SK-N-SH (cell line): Measurements from ENCODE around the gene MOV10L1. TPM values are rescaled to one million over a fixed set of nuclear protein-coding genes. Genes with fewer than 3 reads are reported as not detected.
A peak's percentile ranks its signal among the peaks of the same experiment; 100 is the strongest.

Experiments used
- CTCF ChIA-PET: fragments of 300-600, 350-600 bp; formaldehyde crosslinking; extraction: SDS; loops from one replicate; lab custom pipeline; 2021; lab: Yijun Ruan, JAX
- POLR2A ChIA-PET: fragments of 350-600 bp; sonication (Branson Sonifier 250); formaldehyde crosslinking; extraction: SDS; loops from one replicate; lab custom pipeline; 2020; ENCODE audit warnings: antibody characterized with exemption, inconsistent platforms; lab: Yijun Ruan, JAX
- DNase-seq: peaks from one replicate; pipeline ENCODE4 v3.0.0; 2012
- H2AFZ ChIP-seq: fragments of 200-600 bp; sonication (generic); 2 replicates; pipeline ENCODE4 v1.8.1; 2016; ENCODE audit warnings: antibody characterized with exemption, mild to moderate bottlenecking, low read depth
- H3F3A ChIP-seq: fragments of 200-600 bp; sonication (generic); replicated peaks from 2 replicates; pipeline ENCODE3; 2016; ENCODE audit warnings: antibody characterized with exemption, mild to moderate bottlenecking; ENCODE audit not compliant: insufficient read depth
- H3K27ac ChIP-seq, 2 experiments: fragments of 200-500 bp in 1 of 2; fragments of 200-600 bp in 1 of 2; sonication (Bioruptor generic) in 1 of 2; sonication (generic), shearing (Covaris generic) in 1 of 2; 2 replicates each; pipeline versions ENCODE4 v1.5.1 to v1.6.1; 2014 to 2016; ENCODE audit warnings: low read depth in 2 of 2, inconsistent platforms in 1 of 2, low read length in 1 of 2, mild to moderate bottlenecking in 1 of 2, mixed read lengths in 1 of 2
- H3K27me3 ChIP-seq: fragments of 200-600 bp; sonication (generic), shearing (Covaris generic); 2 replicates; pipeline ENCODE4 v1.6.1; 2016; ENCODE audit warnings: mixed run types; ENCODE audit not compliant: insufficient read depth
- H3K36me3 ChIP-seq, 2 experiments: fragments of 200-500 bp in 1 of 2; fragments of 200-600 bp in 1 of 2; sonication (Bioruptor generic) in 1 of 2; sonication (generic) in 1 of 2; replicated peaks in 1 of 2; 2 replicates each; pipeline versions ENCODE3 to v1.5.1; 2014 to 2016; ENCODE audit warnings: low read length in 1 of 2, mild to moderate bottlenecking in 1 of 2; ENCODE audit not compliant: insufficient read depth in 2 of 2, control insufficient read depth in 1 of 2
- H3K4me1 ChIP-seq, 2 experiments: fragments of 200-500 bp in 1 of 2; fragments of 200-600 bp in 1 of 2; sonication (Bioruptor generic) in 1 of 2; sonication (generic), shearing (Covaris generic) in 1 of 2; 2 replicates each; pipeline versions ENCODE4 v1.5.1 to v1.6.1; 2014 to 2016; ENCODE audit warnings: low read depth in 1 of 2, low read length in 1 of 2, mixed run types in 1 of 2; ENCODE audit not compliant: insufficient read depth in 2 of 2, control insufficient read depth in 1 of 2
- H3K4me2 ChIP-seq: fragments of 200-600 bp; sonication (generic), shearing (Covaris generic); 2 replicates; pipeline ENCODE4 v1.6.1; 2017; ENCODE audit warnings: mixed run types
- H3K4me3 ChIP-seq, 2 experiments: fragments of 200-500 bp in 1 of 2; fragments of 200-600 bp in 1 of 2; sonication (Bioruptor generic) in 1 of 2; sonication (generic), shearing (Covaris generic) in 1 of 2; 2 replicates each; pipeline versions ENCODE4 v1.5.1 to v1.8.1; 2014 to 2016; ENCODE audit warnings: low read depth in 2 of 2, inconsistent platforms in 1 of 2, low read length in 1 of 2, mild to moderate bottlenecking in 1 of 2, mixed read lengths in 1 of 2, moderate library complexity in 1 of 2
- H3K79me2 ChIP-seq: fragments of 200-600 bp; sonication (generic); 2 replicates; pipeline ENCODE4 v1.8.1; 2017; ENCODE audit warnings: mild to moderate bottlenecking; ENCODE audit not compliant: insufficient read depth
- H3K9ac ChIP-seq: fragments of 200-600 bp; sonication (generic); 2 replicates; pipeline ENCODE4 v1.6.1; 2017; ENCODE audit warnings: mixed run types
- H3K9me2 ChIP-seq: fragments of 200-600 bp; sonication (generic); 2 replicates; pipeline ENCODE4 v1.6.1; 2017; ENCODE audit warnings: mixed run types
- H3K9me3 ChIP-seq: fragments of 200-600 bp; sonication (generic); 2 replicates; pipeline ENCODE4 v1.6.1; 2017; ENCODE audit warnings: mixed run types, mild to moderate bottlenecking, moderate library complexity
- H4K20me1 ChIP-seq: fragments of 200-600 bp; sonication (generic); 2 replicates; pipeline ENCODE4 v1.6.1; 2017; ENCODE audit warnings: mild to moderate bottlenecking, mixed run types; ENCODE audit not compliant: insufficient read depth
- CHD2 ChIP-seq: fragments of 150-350 bp; IDR thresholded peaks from 2 replicates; pipeline ENCODE4 v1.6.1; 2018; ENCODE audit warnings: low read length; ENCODE audit not compliant: partially characterized antibody
- ELF1 ChIP-seq: IDR thresholded peaks from 2 replicates; pipeline ENCODE4 v1.4.0; 2012
- FOXJ3 ChIP-seq: sonication (generic); formaldehyde crosslinking; IDR thresholded peaks from 2 replicates; pipeline ENCODE4 v1.5.1; 2020; ENCODE audit warnings: mild to moderate bottlenecking, missing genetic modification reagents
- GABPA ChIP-seq: IDR thresholded peaks from 2 replicates; pipeline ENCODE4 v1.4.0; 2012; ENCODE audit warnings: low read depth, mild to moderate bottlenecking
- MEF2A ChIP-seq: IDR thresholded peaks from 2 replicates; pipeline ENCODE4 v1.4.0; 2012; ENCODE audit warnings: low read depth, borderline replicate concordance
- NRF1 ChIP-seq: IDR thresholded peaks from 2 replicates; pipeline ENCODE4 v1.6.1; 2012; ENCODE audit warnings: low read depth, mild to moderate bottlenecking, low read length
- RFX5 ChIP-seq: IDR thresholded peaks from 2 replicates; pipeline ENCODE4 v1.6.1; 2012; ENCODE audit warnings: mild to moderate bottlenecking, improper control_type of control experiment, low read length
- RXRA ChIP-seq: IDR thresholded peaks from 2 replicates; pipeline ENCODE4 v1.4.0; 2012; ENCODE audit warnings: low read depth, mild to moderate bottlenecking, borderline replicate concordance
- TAF1 ChIP-seq: IDR thresholded peaks from 2 replicates; pipeline ENCODE4 v1.6.1; 2012; ENCODE audit warnings: low read depth, mild to moderate bottlenecking, low read length, moderate library complexity, borderline replicate concordance
- TEAD4 ChIP-seq: IDR thresholded peaks from 2 replicates; pipeline ENCODE4 v1.4.0; 2012; ENCODE audit warnings: mild to moderate bottlenecking, borderline replicate concordance; ENCODE audit not compliant: insufficient read depth
- YY1 ChIP-seq: IDR thresholded peaks from 2 replicates; pipeline ENCODE4 v1.4.0; 2012; ENCODE audit warnings: low read depth, mild to moderate bottlenecking
- WGBS: methylation state at CpG from one replicate; pipeline ENCODE4 v1.1.6; 2017; ENCODE audit warnings: low lambda C conversion rate; 5-methylcytosine and 5-hydroxymethylcytosine counted together
- polyA plus RNA-seq, 3 experiments: library from polyadenylated mRNA; depleted of rRNA; stranded (reverse); fragments of >200 nt; gene quantifications; 2 replicates each; pipeline ENCODE4 v1.2.3, GENCODE V29; 2012
- TF ChIP-seq, protein P1 (sequence below): IDR thresholded peaks from 2 replicates; pipeline ENCODE4 v1.6.1; 2012; ENCODE audit warnings: mild to moderate bottlenecking, low read depth, low read length, moderate library complexity
- TF ChIP-seq, protein P2 (sequence below): fragments of 150-350 bp; IDR thresholded peaks from 2 replicates; pipeline ENCODE4 v1.6.1; 2017; ENCODE audit warnings: antibody characterized with exemption, low read length, low read depth, borderline replicate concordance
- TF ChIP-seq, protein P3 (sequence below): IDR thresholded peaks from 2 replicates; pipeline ENCODE4 v1.4.0; 2012; ENCODE audit warnings: low read depth, borderline replicate concordance
- TF ChIP-seq, protein P4 (sequence below): IDR thresholded peaks from 2 replicates; pipeline ENCODE4 v1.4.0; 2012; ENCODE audit warnings: low read depth, borderline replicate concordance

Gene MOV10L1
- polyA plus RNA-seq, 1 of the 3 experiments (the other 2 are of a cell fraction) = 2.1 TPM

DNA sequence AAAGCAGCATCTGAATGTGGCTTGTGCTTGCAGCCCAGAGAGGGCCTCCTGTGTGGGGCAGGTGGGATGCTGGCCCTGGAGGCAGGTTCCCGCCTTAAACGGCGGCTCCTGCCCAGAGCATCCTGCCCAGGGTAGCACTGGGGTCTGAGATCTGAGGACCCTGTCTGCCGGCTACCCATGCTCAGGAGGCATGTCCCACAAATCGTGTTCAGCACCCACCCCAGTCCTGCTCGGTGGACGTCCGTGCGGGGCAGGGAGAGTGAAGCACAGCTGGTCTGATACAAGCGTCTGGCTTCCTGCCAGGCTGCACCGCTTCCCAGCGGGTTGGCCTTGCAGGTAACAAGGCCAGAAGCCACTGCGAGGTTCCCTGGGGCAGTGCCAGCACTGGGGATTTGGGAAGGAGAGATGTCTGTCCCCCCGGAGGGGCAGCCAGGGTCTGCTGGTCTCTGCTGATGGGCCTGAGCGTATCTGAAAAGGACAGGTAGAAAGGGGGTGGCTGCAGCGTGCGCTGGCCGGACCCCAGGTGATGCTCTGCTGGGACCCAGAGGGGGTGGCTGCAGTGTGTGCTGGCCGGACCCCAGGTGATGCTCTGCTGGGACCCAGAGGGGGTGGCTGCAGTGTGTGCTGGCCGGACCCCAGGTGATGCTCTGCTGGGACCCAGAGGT is 99.5 kb downstream of the MOV10L1 start:
- no peaks in the 10 kb centered on the region for H3K9me2 ChIP-seq
- H3K9ac ChIP-seq = no peak overlapping the region
- H3K79me2 ChIP-seq = peaks cover 67% of the 10 kb centered on the region
- 87% methylated on average over 15 of the region's 20 CpGs for WGBS
- H3K27me3 ChIP-seq = no peaks in the 10 kb centered on the region
- H3K36me3 ChIP-seq = peaks cover 0 to 21% of the 10 kb centered on the region in 2 experiments
- no peak overlapping the region for H3K4me3 ChIP-seq
- 0 out of 2 replicates have a peak, but pooled peaks cover 23% of the 10 kb centered on the region for H4K20me1 ChIP-seq
- H3K4me2 ChIP-seq = no peak overlapping the region
- no peak overlapping the region for H2AFZ ChIP-seq
- TF ChIP-seq TEAD4 = no peak
- ChIA-PET CTCF (interaction anchor here (0.6 to 3.8 kb wide), 10 partner anchors 10 to 477 kb away, joined by 3 to 16 read pairs (median 3); partner anchors contain the start of gene SELENOO), POLR2A (no interaction called here)
- peaks cover 4 to 49% of the 10 kb centered on the region in 2 experiments; a peak in 2 of 4 replicates for H3K4me1 ChIP-seq
- H3K9me3 ChIP-seq = no peaks in the 10 kb centered on the region
- H3K27ac ChIP-seq = peak overlapping the region in 1 of 2 experiments; percentile 50; a peak in 1 of 4 replicates
- DNase-seq = no peak
- H3F3A ChIP-seq = no peaks in the 10 kb centered on the region

DNA sequence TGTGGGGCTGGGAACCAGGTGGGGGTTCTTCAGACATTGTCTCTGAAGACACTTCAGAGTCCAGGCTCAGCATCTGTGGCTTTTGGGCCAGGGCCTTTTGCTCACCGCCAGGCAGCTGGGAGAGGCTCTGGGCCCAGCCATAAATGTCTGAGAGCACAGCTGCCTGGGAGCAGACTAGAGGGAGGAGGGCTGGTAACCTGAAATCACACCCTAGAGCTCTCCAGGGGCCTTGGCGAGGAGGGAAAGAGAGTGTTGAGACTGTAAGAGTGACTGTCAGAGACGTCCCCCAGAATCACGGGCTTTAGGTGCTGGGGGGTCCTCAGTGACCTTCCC is 100.0 kb downstream of the MOV10L1 start:
- H3K4me2 ChIP-seq = no peak overlapping the region
- no peak overlapping the region for H3K9ac ChIP-seq
- peaks cover 4 to 45% of the 10 kb centered on the region in 2 experiments; a peak in 2 of 4 replicates for H3K4me1 ChIP-seq
- H4K20me1 ChIP-seq = 0 out of 2 replicates have a peak, but pooled peaks cover 23% of the 10 kb centered on the region
- H3K79me2 ChIP-seq = peaks cover 67% of the 10 kb centered on the region
- CTCF ChIA-PET = interaction anchor here (0.6 to 3.8 kb wide), 10 partner anchors 10 to 476 kb away, joined by 3 to 16 read pairs (median 3); partner anchors contain the start of gene SELENOO
- no peak for TF ChIP-seq RFX5
- TF ChIP-seq, protein P1, sequence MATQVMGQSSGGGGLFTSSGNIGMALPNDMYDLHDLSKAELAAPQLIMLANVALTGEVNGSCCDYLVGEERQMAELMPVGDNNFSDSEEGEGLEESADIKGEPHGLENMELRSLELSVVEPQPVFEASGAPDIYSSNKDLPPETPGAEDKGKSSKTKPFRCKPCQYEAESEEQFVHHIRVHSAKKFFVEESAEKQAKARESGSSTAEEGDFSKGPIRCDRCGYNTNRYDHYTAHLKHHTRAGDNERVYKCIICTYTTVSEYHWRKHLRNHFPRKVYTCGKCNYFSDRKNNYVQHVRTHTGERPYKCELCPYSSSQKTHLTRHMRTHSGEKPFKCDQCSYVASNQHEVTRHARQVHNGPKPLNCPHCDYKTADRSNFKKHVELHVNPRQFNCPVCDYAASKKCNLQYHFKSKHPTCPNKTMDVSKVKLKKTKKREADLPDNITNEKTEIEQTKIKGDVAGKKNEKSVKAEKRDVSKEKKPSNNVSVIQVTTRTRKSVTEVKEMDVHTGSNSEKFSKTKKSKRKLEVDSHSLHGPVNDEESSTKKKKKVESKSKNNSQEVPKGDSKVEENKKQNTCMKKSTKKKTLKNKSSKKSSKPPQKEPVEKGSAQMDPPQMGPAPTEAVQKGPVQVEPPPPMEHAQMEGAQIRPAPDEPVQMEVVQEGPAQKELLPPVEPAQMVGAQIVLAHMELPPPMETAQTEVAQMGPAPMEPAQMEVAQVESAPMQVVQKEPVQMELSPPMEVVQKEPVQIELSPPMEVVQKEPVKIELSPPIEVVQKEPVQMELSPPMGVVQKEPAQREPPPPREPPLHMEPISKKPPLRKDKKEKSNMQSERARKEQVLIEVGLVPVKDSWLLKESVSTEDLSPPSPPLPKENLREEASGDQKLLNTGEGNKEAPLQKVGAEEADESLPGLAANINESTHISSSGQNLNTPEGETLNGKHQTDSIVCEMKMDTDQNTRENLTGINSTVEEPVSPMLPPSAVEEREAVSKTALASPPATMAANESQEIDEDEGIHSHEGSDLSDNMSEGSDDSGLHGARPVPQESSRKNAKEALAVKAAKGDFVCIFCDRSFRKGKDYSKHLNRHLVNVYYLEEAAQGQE = no peak
- TF ChIP-seq, protein P2, sequence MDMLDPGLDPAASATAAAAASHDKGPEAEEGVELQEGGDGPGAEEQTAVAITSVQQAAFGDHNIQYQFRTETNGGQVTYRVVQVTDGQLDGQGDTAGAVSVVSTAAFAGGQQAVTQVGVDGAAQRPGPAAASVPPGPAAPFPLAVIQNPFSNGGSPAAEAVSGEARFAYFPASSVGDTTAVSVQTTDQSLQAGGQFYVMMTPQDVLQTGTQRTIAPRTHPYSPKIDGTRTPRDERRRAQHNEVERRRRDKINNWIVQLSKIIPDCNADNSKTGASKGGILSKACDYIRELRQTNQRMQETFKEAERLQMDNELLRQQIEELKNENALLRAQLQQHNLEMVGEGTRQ = no peak
- TF ChIP-seq, protein P3, sequence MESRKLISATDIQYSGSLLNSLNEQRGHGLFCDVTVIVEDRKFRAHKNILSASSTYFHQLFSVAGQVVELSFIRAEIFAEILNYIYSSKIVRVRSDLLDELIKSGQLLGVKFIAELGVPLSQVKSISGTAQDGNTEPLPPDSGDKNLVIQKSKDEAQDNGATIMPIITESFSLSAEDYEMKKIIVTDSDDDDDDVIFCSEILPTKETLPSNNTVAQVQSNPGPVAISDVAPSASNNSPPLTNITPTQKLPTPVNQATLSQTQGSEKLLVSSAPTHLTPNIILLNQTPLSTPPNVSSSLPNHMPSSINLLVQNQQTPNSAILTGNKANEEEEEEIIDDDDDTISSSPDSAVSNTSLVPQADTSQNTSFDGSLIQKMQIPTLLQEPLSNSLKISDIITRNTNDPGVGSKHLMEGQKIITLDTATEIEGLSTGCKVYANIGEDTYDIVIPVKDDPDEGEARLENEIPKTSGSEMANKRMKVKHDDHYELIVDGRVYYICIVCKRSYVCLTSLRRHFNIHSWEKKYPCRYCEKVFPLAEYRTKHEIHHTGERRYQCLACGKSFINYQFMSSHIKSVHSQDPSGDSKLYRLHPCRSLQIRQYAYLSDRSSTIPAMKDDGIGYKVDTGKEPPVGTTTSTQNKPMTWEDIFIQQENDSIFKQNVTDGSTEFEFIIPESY = no peak
- no peak for TF ChIP-seq MEF2A
- TF ChIP-seq RXRA = no peak
- TF ChIP-seq NRF1 = no peak
- TF ChIP-seq ELF1 = no peak
- TF ChIP-seq CHD2 = no peak
- TF ChIP-seq FOXJ3 (CRISPR knock-in tag) = no peak
- TF ChIP-seq, protein P4, sequence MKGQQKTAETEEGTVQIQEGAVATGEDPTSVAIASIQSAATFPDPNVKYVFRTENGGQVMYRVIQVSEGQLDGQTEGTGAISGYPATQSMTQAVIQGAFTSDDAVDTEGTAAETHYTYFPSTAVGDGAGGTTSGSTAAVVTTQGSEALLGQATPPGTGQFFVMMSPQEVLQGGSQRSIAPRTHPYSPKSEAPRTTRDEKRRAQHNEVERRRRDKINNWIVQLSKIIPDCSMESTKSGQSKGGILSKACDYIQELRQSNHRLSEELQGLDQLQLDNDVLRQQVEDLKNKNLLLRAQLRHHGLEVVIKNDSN = no peak
- TF ChIP-seq GABPA = no peak
- TF ChIP-seq TAF1 = no peak
- no peak for TF ChIP-seq YY1
- WGBS = 36% methylated on average over 3 of the region's 4 CpGs
- no peaks in the 10 kb centered on the region for H3K9me2 ChIP-seq
- DNase-seq = no peak
- peak overlapping the region in 1 of 2 experiments; percentile 65; a peak in 2 of 4 replicates for H3K27ac ChIP-seq
- H3K27me3 ChIP-seq = no peaks in the 10 kb centered on the region
- peaks cover 0 to 26% of the 10 kb centered on the region in 2 experiments for H3K36me3 ChIP-seq
- H3K4me3 ChIP-seq = no peak overlapping the region
- POLR2A ChIA-PET = no interaction called here
- H3F3A ChIP-seq = no peaks in the 10 kb centered on the region
- no peaks in the 10 kb centered on the region for H3K9me3 ChIP-seq
- no peak overlapping the region for H2AFZ ChIP-seq
